ENCODE measurements around the gene PABPC3. TPM values are rescaled to one million over a fixed set of nuclear protein-coding genes. Genes with fewer than 3 reads are reported as not detected.

PABPC3 gene
- polyA plus RNA-seq, 4 donors, result 0.16 to 0.52 TPM; not detected in 2

- FAIRE-seq, result no peak
- no peaks in the 10 kb centered on the region for H3K36me3 ChIP-seq (ENCODE audit: control insufficient read depth in 3 of 3, insufficient read depth in 2 of 3, low read depth in 1 of 3, low read length in 3 of 3)
- H3K27me3 ChIP-seq (ENCODE audit: control insufficient read depth in 3 of 3, insufficient read depth in 3 of 3, low read length in 3 of 3), result peaks cover 0 to 5% (median 0%) of the 10 kb centered on the region in 3 donors
- H3K27ac ChIP-seq (ENCODE audit: low read depth in 1 of 3, low read length in 2 of 3), result no peak overlapping the region
- 57 to 72% (median 69%) methylated on average over 3 of the region's 3 CpGs for WGBS, 3 donors
- no peaks in the 10 kb centered on the region for H3K9me3 ChIP-seq (ENCODE audit: control insufficient read depth in 2 of 2, insufficient read depth in 1 of 2, low read depth in 1 of 2, low read length in 1 of 2)
- H3K4me3 ChIP-seq (ENCODE audit: low read depth in 1 of 3, low read length in 3 of 3), result no peak overlapping the region
- no peak for DNase-seq
- no peaks in the 10 kb centered on the region for H3K4me1 ChIP-seq (ENCODE audit: control insufficient read depth in 3 of 3, insufficient read depth in 2 of 3, low read depth in 1 of 3, low read length in 2 of 3)
Observed at GRCh38 chr13:25137788-25138115, 41.8 kb downstream of the PABPC3 start.

- no peak for DNase-seq
Observed at GRCh38 chr13:25141042-25141441, 45.1 kb downstream of the PABPC3 start.

GRCh38 chr13:25143706-25144105 lies 47.8 kb downstream of the PABPC3 start:
- DNase-seq (no peak), FAIRE-seq (no peak)
- Histone ChIP-seq H3K4me3 (ENCODE audit: low read depth in 1 of 3, low read length in 3 of 3) (no peak overlapping the region), H3K9me3 (ENCODE audit: control insufficient read depth in 2 of 2, insufficient read depth in 1 of 2, low read depth in 1 of 2, low read length in 1 of 2) (no peaks in the 10 kb centered on the region), H3K4me1 (ENCODE audit: control insufficient read depth in 3 of 3, insufficient read depth in 2 of 3, low read depth in 1 of 3, low read length in 2 of 3) (no peaks in the 10 kb centered on the region), H3K27ac (ENCODE audit: low read depth in 1 of 3, low read length in 2 of 3) (no peak overlapping the region), H3K27me3 (ENCODE audit: control insufficient read depth in 3 of 3, insufficient read depth in 3 of 3, low read length in 3 of 3) (no peaks in the 10 kb centered on the region), H3K36me3 (ENCODE audit: control insufficient read depth in 3 of 3, insufficient read depth in 2 of 3, low read depth in 1 of 3, low read length in 3 of 3) (no peaks in the 10 kb centered on the region)
- WGBS, 3 donors, result 59 to 80% (median 69%) methylated on average over 7 of the region's 7 CpGs

More at GRCh38 chr13:25141042-25141441, 45.1 kb downstream of the PABPC3 start:
- no peaks in the 10 kb centered on the region for H3K9me3 ChIP-seq (ENCODE audit: control insufficient read depth in 2 of 2, insufficient read depth in 1 of 2, low read depth in 1 of 2, low read length in 1 of 2)
- no peak overlapping the region for H3K4me3 ChIP-seq (ENCODE audit: low read depth in 1 of 3, low read length in 3 of 3)
- no peaks in the 10 kb centered on the region for H3K4me1 ChIP-seq (ENCODE audit: control insufficient read depth in 3 of 3, insufficient read depth in 2 of 3, low read depth in 1 of 3, low read length in 2 of 3)
- H3K27me3 ChIP-seq (ENCODE audit: control insufficient read depth in 3 of 3, insufficient read depth in 3 of 3, low read length in 3 of 3), result peaks cover 0 to 2% (median 0%) of the 10 kb centered on the region in 3 donors
- no peaks in the 10 kb centered on the region for H3K36me3 ChIP-seq (ENCODE audit: control insufficient read depth in 3 of 3, insufficient read depth in 2 of 3, low read depth in 1 of 3, low read length in 3 of 3)
- no peak overlapping the region for H3K27ac ChIP-seq (ENCODE audit: low read depth in 1 of 3, low read length in 2 of 3)
- no peak for FAIRE-seq
- 64 to 84% (median 67%) methylated on average over 5 of the region's 5 CpGs for WGBS, 3 donors

GRCh38 chr13:25147638-25148401 lies 51.9 kb downstream of the PABPC3 start:
- no peaks in the 10 kb centered on the region for H3K36me3 ChIP-seq (ENCODE audit: control insufficient read depth in 3 of 3, insufficient read depth in 2 of 3, low read depth in 1 of 3, low read length in 3 of 3)
- H3K27ac ChIP-seq (ENCODE audit: low read depth in 1 of 3, low read length in 2 of 3), result no peak overlapping the region
- DNase-seq (no peak), FAIRE-seq (no peak)
- WGBS, 3 donors, result 66 to 74% (median 68%) methylated on average over 4 of the region's 4 CpGs
- H3K27me3 ChIP-seq (ENCODE audit: control insufficient read depth in 3 of 3, insufficient read depth in 3 of 3, low read length in 3 of 3), result peaks cover 0 to 2% (median 0%) of the 10 kb centered on the region in 3 donors
- H3K4me1 ChIP-seq (ENCODE audit: control insufficient read depth in 3 of 3, insufficient read depth in 2 of 3, low read depth in 1 of 3, low read length in 2 of 3), result no peaks in the 10 kb centered on the region
- H3K4me3 ChIP-seq (ENCODE audit: low read depth in 1 of 3, low read length in 3 of 3), result no peak overlapping the region
- H3K9me3 ChIP-seq (ENCODE audit: control insufficient read depth in 2 of 2, insufficient read depth in 1 of 2, low read depth in 1 of 2, low read length in 1 of 2), result no peaks in the 10 kb centered on the region

GRCh38 chr13:25148402-25148771 lies 52.5 kb downstream of the PABPC3 start:
- H3K27me3 ChIP-seq (ENCODE audit: control insufficient read depth in 3 of 3, insufficient read depth in 3 of 3, low read length in 3 of 3), result peaks cover 0 to 2% (median 0%) of the 10 kb centered on the region in 3 donors
- H3K36me3 ChIP-seq (ENCODE audit: control insufficient read depth in 3 of 3, insufficient read depth in 2 of 3, low read depth in 1 of 3, low read length in 3 of 3), result no peaks in the 10 kb centered on the region
- 84 to 95% (median 90%) methylated on average over 5 of the region's 5 CpGs for WGBS, 3 donors
- no peaks in the 10 kb centered on the region for H3K9me3 ChIP-seq (ENCODE audit: control insufficient read depth in 2 of 2, insufficient read depth in 1 of 2, low read depth in 1 of 2, low read length in 1 of 2)
- FAIRE-seq (no peak), DNase-seq (no peak)
- no peaks in the 10 kb centered on the region for H3K4me1 ChIP-seq (ENCODE audit: control insufficient read depth in 3 of 3, insufficient read depth in 2 of 3, low read depth in 1 of 3, low read length in 2 of 3)
- H3K4me3 ChIP-seq (ENCODE audit: low read depth in 1 of 3, low read length in 3 of 3), result no peak overlapping the region
- no peak overlapping the region for H3K27ac ChIP-seq (ENCODE audit: low read depth in 1 of 3, low read length in 2 of 3)

Other genes starting within 250 kb of the PABPC3 start
- under 1 TPM in 2 of 4 donors, not detected in 2; 0.03 to 0.15 TPM for gene AMER2, start 76.2 kb downstream of the PABPC3 start, polyA plus RNA-seq
- 10 to 100 TPM in 1 of 4 donors, 1 to 10 TPM in 3; 5.6 to 10.7 (median 8.4) TPM for gene MTMR6, start 191.4 kb downstream of the PABPC3 start, polyA plus RNA-seq
- gene NUP58, start 205.5 kb downstream of the PABPC3 start, polyA plus RNA-seq, result 10 to 100 TPM in 3 of 4 donors, 1 to 10 TPM in 1; 10.0 to 30.7 (median 12.2) TPM